ENCODE results near the gene ARID3A.
"Not testable (repeated sequence)": the region's sequence is repeated elsewhere in the genome, so short reads cannot be mapped to it uniquely, and the experiment has no call there.

Gene ARID3A, protein sequence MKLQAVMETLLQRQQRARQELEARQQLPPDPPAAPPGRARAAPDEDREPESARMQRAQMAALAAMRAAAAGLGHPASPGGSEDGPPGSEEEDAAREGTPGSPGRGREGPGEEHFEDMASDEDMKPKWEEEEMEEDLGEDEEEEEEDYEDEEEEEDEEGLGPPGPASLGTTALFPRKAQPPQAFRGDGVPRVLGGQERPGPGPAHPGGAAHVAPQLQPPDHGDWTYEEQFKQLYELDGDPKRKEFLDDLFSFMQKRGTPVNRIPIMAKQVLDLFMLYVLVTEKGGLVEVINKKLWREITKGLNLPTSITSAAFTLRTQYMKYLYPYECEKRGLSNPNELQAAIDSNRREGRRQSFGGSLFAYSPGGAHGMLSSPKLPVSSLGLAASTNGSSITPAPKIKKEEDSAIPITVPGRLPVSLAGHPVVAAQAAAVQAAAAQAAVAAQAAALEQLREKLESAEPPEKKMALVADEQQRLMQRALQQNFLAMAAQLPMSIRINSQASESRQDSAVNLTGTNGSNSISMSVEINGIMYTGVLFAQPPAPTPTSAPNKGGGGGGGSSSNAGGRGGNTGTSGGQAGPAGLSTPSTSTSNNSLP

DNA sequence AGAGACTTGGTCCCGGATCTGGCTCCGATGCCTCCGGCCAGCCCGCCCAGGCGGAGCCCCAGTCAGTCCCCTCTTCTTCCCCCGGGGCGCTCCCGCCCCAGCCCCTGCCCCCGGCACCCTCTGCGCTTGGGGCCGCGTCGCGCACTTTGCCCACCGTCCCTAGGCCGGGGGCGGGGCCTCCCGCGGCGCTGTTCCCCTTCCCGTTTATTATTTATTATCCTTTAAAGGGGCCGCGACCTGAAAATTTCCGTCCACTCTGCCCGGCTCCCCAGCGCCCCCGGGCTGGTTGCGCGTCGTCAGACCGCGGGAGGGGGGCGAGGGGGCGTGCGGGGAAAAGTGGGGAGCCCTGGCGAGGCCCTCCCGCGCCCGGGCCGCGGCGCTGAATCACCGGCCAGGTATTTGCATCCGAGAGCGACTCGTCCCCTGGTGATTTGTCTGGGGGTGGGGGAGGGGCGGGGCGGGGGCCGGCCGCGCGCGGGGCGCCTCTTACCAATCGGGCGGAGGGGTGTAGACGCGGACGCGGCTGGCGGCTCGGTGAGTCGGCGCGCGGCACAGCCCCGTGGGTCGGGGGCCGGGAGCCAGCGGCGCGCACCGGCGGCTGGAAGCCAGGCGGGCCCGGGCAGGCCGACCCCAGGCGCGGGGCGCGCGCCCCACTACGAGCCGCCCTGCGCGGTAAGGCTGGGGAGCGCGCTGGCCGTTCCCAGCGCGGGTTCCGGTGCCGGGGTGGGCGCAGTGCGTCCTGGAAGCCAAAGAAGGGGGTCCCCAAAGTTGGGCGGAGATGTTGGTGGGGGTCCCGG, at the start of gene ARID3A:
TSS of gene ARID3A (plus strand) at position 510 of the 797 bp plus-strand sequence. CDS start 3,494 bp downstream, outside the sequence.
- DNase-seq = peak; percentile 83

DNA sequence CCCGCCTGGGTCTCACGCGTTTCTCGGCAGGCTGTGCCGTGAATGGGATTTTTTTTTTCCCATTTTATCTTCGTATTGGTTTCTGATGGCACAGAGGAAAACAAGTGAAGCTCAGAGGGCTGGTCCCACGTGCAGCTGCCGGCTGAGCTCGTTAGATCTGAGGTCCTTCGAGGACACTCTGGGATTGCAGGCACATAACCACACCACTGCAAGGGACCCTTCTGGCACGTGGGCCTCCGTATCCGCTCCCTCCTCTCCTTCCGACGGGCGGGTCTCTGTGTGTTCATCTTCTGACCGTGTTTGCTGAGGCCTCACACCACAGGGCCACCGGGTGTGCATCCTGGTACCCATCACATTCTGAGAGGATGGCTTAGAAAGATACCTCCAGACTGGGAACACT, 49.7 kb upstream of the ARID3A start:
- no peak for DNase-seq

DNA sequence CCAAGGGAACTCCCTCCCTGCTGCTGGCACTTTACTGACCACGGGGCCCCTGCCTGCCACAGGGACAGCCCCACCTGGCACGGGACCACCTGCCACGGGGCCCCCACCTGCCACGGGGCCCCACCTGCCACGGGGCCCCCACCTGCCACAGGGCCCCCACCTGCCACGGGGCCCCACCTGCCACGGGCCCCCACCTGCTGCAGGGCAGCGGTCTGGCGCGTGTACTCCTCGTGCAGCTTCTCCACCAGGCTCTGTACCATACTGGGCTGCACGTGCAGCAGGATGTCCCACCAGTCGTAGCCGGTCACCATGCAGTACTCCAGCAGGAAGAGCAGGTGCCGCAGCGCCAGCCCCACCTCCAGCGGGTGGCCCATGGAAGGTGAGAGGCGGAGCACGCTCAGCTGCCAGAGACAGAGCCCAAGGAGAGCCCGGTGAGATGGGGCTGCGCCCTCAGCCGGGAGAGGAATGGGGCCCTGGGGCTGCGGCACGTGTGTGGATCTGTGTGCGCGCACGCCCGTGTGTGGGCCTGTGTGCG, 49.0 kb upstream of the ARID3A start:
- DNase-seq = no peak

DNA sequence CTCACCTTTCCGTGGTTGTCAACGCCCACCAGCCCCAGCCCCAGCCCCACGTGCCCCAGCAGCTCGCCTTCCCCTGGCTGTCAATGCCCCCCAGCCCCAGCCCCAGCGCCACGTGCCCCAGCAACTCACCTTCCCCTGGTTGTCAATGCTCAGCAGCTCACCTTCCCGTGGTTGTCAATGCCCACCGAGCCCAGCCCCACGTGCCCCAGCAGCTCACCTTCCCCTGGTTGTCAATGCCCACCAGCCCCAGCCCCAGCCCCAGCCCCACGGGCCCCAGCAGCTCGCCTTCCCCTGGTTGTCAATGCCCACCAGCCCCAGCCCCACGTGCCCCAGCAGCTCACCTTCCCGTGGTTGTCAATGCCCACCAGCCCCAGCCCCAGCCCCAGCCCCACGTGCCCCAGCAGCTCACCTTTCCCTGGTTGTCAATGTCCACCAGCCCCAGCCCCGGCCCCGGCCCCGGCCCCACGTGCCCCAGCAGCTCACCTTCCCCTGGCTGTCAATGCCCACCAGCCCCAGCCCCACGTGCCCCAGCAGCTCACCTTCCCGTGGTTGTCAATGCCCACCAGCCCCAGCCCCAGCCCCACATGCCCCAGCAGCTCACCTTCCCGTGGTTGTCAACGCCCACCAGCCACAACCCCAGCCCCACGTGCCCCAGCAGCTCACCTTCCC, 47.7 kb upstream of the ARID3A start:
- DNase-seq = not testable (repeated sequence)

DNA sequence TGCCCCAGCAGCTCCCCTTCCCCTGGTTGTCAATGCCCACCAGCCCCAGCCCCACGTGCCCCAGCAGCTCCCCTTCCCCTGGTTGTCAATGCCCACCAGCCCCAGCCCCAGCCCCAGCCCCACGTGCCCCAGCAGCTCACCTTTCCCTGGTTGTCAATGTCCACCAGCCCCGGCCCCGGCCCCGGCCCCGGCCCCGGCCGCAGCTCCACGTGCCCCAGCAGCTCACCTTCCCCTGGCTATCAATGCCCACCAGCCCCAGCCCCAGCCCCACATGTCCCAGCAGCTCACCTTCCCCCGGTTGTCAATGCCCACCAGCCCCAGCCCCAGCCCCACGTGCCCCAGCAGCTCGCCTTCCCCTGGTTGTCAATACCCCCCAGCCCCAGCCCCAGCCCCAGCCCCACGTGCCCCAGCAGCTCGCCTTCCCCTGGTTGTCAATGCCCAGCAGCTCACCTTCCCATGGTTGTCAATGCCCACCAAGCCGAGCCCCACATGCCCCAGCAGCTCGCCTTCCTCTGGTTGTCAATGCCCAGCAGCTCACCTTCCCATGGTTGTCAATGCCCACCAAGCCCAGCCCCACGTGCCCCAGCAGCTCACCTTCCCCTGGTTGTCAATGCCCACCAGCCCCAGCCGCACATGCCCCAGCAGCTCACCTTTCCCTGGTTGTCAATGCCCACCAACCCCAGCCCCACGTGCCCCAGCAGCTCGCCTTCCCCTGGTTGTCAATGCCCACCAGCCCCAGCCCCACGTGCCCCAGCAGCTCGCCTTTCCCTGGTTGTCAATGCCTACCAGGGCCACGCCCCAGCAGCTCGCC, 46.9 kb upstream of the ARID3A start:
- DNase-seq = not testable (repeated sequence)

DNA sequence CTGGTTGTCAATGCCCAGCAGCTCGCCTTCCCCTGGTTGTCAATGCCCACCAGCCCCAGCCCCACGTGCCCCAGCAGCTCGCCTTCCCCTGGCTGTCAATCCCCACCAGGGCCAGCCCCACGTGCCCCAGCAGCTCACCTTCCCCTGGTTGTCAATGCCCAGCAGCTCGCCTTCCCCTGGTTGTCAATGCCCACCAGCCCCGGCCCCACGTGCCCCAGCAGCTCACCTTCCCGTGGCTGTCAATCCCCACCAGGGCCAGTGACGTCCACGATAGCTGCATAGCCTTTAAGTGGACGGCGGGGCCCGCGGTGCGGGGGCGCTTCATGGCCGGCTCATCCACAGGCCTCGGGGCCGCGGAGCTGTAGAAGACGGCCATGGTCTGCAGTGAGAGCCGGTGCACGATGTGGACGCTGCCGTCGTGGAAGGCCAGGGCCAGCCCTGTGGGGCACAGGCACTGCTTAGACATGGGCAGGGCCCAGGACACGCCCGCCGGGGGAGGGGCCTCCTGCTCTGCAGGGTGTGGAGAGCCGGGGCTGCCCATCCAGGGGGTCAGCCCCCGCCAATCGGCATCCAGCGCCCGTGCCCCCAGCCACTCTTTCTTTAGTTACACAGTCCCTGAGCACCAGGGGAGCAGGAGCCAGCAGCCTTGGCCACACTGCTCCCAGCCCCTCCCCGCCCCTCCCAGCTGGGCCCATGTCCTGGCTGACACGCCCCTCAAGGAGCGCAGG, 46.0 kb upstream of the ARID3A start:
- DNase-seq = no peak

DNA sequence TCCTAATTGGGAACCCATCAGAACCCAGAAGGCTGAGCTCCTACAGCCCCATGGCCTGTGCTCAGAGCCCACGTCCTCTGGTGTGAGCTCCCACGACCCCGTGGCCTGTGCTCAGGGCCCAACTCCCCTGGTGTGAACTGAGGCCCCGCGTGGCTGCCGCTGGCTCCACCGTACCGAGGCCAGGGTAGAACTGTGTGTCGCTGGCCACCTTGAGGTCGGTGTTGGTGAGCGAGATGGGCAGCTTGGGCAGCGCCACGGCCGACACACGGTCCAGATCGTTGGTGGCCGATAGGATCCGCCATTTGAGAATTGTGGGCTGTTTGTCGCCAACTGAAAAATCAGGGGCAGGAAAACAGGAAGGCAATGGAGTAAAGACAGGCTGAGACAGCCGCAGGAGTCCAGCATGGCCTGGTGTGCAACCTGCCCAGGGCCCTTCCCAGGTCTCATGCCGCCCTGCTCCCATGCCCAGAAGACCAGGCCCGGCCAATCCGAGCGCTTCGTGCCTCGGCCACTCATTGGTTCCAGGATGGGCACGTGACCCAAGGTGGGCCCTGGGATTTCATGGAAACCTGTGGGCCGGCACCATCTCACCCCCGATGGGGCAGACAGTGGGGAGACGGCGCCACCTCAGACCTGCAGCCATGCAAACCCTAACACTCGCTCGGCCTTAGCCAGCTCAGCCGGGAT, 44.3 kb upstream of the ARID3A start:
- DNase-seq = no peak

DNA sequence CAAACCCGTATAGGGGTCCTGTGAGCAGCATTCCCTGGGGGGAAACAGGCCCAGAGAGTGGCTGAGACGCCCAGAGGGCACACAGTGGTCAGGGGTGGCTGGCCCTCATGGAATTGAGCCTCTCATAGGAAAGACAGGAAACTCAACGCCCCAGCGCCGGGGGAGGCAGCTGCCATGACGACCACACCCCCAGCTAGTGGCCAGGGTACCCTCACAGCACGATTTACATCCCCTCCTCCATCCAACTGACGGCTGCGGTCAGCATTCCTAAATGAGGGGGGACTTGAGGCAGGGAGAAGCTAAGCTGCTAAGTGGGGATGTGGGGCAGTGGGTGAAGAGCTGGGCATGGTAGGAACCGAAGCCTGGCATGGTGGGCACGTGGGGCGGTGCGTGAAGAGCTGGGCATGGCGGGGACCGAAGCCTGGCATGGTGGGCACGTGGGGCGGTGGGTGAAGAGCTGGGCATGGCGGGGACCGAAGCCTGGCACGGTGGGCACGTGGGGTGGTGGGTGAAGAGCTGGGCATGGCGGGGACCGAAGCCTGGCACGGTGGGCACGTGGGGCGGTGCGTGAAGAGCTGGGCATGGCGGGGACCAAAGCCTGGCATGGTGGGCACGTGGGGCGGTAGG, 42.9 kb upstream of the ARID3A start:
- DNase-seq = no peak

DNA sequence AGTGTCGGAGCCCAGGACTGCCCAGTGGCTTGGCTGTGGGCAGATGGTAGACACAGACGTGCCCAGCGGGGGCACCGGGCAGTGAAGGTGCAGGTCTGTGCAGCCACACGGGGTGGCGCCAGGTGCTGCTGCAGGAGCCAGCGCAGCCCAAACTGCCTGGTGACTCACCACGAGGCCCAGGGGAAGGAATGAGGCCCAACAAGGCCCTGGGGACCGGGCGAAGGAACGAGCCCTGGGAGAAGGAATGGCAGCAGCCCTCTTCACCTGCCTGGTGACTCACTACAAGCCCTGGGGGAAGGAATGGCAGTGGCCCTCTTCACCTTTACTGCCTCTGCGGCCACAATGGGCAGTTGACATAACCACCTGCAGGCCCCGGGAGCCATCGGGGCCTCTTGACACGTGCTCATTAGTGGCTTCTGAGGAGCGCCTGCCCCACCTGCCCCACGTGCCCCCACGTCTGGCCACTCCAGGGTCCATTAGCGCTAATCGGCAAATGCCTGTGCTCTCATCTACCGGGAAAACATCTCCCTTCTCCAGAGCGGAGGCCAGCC, 42.1 kb upstream of the ARID3A start:
- DNase-seq = no peak

DNA sequence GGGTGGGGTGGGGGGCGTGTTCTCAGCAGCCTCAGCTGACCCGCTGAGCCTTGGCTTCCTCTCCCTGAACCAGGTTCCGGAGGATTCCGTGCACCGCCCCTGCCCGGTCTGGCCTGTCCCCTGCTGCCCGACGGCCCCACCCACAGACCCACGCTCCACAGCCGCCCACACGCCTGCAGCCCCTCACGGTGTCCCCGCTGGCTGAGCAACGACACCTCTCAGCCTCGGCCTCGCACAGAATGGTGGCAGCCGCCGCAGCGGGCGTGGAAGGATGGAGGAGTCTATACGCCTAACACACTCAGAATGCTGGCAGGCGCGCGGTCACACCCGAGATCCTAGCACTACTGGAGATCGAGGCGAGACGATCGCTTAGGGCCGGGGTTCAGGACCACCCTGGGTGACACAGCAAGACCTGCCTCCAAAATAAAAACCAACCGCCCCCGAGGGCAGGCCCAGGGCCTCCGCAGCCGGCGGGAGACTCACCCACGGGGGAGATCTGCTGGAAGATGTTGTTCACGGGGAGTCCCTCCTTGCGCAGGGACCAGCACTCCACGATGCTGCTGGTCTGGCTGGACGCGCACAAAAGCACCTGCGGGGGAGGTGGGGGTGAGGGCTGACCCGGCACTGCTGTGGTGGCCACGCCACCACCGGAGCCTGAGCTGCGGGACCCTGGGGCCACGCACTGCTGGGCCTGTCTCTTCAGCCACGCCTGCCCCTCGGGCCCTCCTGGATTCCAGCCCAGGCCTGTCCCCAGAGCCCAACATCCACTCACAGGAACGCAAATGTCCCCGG, 41.2 kb upstream of the ARID3A start:
- no peak for DNase-seq

DNA sequence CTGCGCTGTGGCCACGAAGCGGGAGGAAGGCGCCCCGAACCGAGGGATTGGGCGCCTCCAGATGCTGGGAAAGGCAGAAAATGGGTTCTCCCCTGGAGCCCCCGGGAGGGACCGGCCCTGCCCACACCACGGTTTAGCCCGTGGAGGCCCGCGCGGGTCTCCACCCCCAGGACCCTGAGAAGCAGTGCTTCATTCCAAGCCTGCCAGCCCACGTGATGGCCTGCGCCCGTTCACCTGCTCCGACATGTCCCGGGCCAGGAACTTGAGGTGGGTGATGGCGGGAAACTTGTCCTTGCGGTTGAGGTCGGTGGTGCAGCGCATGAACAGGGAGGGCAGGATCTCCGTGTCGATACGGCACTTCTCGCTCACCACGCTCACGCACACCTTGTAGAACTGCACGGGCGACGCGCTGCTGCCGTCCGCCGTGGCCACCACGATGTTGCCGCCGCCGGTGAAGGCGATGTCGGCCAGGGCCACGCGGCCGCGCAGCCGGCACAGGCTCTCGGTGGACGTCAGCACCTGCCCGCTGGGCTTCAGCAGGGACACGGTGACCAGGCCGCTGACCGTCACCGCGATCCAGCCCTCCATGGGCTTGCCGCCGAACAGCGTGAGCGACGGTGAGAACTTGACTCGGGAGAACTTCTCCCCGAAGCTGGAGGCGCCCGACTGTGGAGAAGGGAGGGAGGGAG, 40.2 kb upstream of the ARID3A start:
- DNase-seq = no peak

DNA sequence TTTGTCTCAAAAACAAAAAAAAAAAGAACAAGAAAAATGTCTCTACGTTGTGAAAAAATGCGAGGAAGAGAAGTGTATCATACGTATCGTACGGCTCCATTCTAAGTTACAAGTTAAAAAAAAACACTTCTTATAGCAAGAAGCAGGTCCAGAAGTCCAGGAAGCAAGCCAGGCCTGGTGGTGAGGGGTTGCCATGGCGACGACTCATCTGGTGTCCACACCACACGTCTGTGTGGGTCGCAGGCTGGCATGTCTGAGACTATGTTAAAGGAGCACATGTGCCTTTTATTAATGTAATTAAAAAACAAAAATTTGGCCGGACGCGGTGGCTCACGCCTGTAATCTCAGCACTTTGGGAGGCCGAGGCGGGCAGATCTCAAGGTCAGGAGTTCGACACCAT, 38.8 kb upstream of the ARID3A start:
- DNase-seq = no peak

DNA sequence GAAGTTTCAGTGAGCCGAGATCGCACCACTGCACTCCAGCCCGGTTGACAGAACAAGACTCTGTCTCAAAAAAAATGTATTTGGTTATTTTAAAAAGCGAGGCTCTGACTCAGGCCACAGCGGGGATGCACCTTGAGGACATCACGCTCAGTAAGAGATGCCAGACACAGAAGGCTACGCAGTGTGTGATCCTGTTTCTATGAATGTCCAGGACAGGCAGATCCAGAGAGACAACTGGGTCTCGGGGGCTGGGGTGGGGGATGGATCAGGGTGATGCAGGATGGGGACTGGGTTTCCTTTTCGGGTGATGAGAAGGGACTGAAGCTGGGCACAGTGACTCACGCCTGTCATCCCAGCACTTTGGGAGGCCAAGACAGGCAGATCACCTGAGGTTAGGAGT, 38.2 kb upstream of the ARID3A start:
- DNase-seq = no peak

DNA sequence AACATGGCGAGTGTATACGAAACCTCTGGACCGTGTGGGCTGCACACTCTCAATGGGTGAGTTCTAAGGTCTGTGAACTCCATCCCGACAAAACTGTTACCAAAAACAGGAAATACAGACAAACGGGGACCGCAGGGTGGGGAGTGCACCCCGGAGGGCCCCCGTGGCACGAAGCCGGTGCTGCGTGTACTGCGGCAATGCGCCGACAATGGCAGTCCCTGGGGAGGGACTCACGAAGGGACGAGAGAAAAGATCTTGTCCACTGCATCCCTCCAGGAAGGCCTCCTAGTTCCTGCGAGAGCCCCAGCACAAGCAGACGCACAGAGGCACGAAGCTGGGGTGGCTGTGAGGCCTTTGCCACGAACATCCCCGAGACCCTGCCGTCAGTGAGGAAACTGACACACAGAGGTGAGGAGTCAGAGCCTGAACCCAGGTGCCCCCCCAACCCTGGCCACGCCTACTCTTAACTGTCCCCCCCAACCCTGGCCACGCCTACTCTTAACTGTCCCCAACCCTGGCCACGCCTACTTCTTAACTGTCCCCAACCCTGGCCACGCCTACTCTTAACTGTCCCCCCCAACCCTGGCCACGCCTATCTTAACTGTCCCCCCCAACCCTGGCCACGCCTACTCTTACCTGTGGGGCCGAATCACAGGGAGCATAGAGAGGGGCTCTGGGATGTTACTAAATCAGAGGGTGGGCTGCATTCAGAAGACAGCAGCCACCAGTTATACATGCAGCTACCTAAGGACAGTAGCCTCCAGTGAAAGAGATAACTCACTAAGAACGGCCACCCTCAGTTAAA, 37.1 kb upstream of the ARID3A start:
- peak; percentile 52 for DNase-seq

DNA sequence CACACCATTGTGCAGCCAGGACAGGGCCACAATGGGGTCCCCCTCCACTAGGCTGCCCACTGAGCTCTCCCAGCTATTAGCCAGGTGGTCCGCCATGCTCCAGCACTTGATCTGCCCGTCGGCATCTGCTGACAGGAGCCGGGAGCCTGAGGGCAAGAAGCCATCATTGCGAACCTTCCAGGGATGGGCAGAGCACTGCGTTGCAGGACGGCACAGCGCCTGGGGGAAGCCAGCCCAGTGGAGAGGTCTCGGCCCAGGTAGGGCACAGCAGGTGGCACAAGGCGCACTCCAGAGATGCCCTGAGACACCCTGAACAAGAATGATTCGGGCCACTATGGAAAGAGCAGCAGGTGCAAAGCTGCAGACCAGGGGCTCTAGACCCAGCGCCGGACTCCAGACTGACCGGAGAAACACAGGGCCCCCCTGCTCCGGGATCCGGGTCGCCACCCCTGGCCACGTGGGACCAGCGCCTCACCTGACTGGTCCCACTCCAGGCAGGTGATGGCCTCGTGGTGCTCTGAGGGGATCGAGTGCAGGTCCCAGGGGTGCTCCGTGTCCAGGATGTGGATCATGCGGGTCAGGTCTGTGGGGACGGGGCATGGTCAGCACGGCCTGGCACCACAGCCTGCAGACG, 36.1 kb upstream of the ARID3A start:
- no peak for DNase-seq

DNA sequence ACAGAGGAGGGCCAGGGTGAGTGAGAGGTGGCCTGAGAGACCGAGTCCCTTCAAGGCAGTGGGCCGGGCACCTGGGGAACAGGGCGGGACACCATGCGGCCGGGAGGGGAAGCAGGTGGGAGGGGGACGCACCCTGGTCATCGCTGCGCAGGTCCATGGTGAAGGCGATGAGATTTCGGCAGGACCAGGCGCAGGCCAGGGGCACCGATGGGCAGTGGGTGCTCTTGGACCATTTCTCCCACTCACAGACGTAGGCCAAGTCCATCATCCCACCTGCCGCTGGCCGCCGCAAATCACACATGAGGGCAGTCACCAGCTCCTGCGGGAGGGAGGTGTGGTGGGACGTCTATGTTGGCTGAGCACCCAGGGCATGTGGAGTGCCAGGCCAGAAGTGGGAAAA, 35.0 kb upstream of the ARID3A start:
- DNase-seq = no peak
